MCF 10A (cell line): ENCODE measurements around the gene IL1RN. TPM values are rescaled to one million over a fixed set of nuclear protein-coding genes. Genes with fewer than 3 reads are reported as not detected.

Experiments used
- BruUV-seq: library from RNA; stranded (reverse); fragments of 400-500 nt; replicated peaks from 2 replicates; lab custom pipeline; 2021; lab: Mats Ljungman, UMichigan
- CTCF ChIA-PET: fragments of 300-600 bp; sonication (Branson Sonifier 250); formaldehyde crosslinking; extraction: SDS; loops from one replicate; lab custom pipeline; 2021; ENCODE audit warnings: antibody characterized with exemption, inconsistent platforms; lab: Yijun Ruan, JAX
- POLR2A ChIA-PET: fragments of 300-600, 350-650 bp; sonication (Branson Sonifier 250); formaldehyde crosslinking; extraction: SDS; loops from one replicate; lab custom pipeline; 2020; ENCODE audit warnings: antibody characterized with exemption, inconsistent platforms; lab: Yijun Ruan, JAX
- DNase-seq: peaks from one replicate; pipeline ENCODE4 v3.0.0-alpha.2; 2018; ENCODE audit not compliant: unreplicated experiment
- H3K27ac Mint-ChIP-seq: one replicate; pipeline ENCODE4 v1.8.0; 2022; ENCODE audit warnings: mild to moderate bottlenecking, low read depth, mixed read lengths; ENCODE audit not compliant: unreplicated experiment
- H3K27me3 Mint-ChIP-seq: one replicate; pipeline ENCODE4 v1.8.0; 2022; ENCODE audit warnings: mixed read lengths; ENCODE audit not compliant: insufficient read depth, unreplicated experiment
- H3K36me3 Mint-ChIP-seq: one replicate; pipeline ENCODE4 v1.8.0; 2022; ENCODE audit warnings: mild to moderate bottlenecking, moderate library complexity, mixed read lengths; ENCODE audit not compliant: insufficient read depth, unreplicated experiment
- H3K4me1 Mint-ChIP-seq: one replicate; pipeline ENCODE4 v1.8.0; 2022; ENCODE audit warnings: mixed read lengths; ENCODE audit not compliant: insufficient read depth, unreplicated experiment
- H3K4me3 Mint-ChIP-seq: one replicate; pipeline ENCODE4 v1.8.0; 2022; ENCODE audit warnings: mild to moderate bottlenecking, moderate library complexity, mixed read lengths; ENCODE audit not compliant: unreplicated experiment
- H3K9me3 Mint-ChIP-seq: one replicate; pipeline ENCODE4 v1.8.0; 2022; ENCODE audit warnings: mixed read lengths; ENCODE audit not compliant: unreplicated experiment
- CTCF ChIP-seq: fragments of 200-600 bp; IDR thresholded peaks from one replicate; pipeline ENCODE4 v1.8.0; 2022; ENCODE audit warnings: antibody characterized with exemption, mild to moderate bottlenecking; ENCODE audit not compliant: unreplicated experiment
- intact Hi-C: fragments of 100-400 bp; cut with micrococcal nuclease; formaldehyde crosslinking; loops from 2 replicates; pipeline ENCODE4 v1.14.1; 2022
- total RNA-seq: library from RNA; stranded (reverse); gene quantifications from 2 replicates; pipeline ENCODE4 v1.2.3, GENCODE V29; 2022

The IL1RN gene
- total RNA-seq, 1 experiment from 2014 or later = not detected

- ChIA-PET CTCF (interaction anchor here (0.5 to 7.9 kb wide), 10 partner anchors 17 to 484 kb away, joined by 3 to 69 read pairs (median 4); no protein-coding TSS in a partner anchor), POLR2A (interaction anchor here (1.0 to 1.3 kb wide), 8 partner anchors 9 to 123 kb away, joined by 3 to 9 read pairs (median 4); no protein-coding TSS in a partner anchor)
- no peak for TF ChIP-seq CTCF
- Mint-ChIP-seq H3K9me3 (no peaks in the 10 kb centered on the region), H3K4me1 (peaks cover 13% of the 10 kb centered on the region), H3K4me3 (no peak overlapping the region), H3K27ac (peak overlapping the region; percentile 81), H3K27me3 (no peaks in the 10 kb centered on the region), H3K36me3 (no peaks in the 10 kb centered on the region)
- no TSS peak for BruUV-seq
- intact Hi-C loops = no loop called here
- DNase-seq = peak; percentile 94
Measured at GRCh38 chr2:113117541-113118262, 9.7 kb upstream of the IL1RN start.

- CTCF ChIA-PET = interaction anchor here (0.5 to 7.9 kb wide), 6 partner anchors 19 to 272 kb away, joined by 3 to 69 read pairs (median 10); no protein-coding TSS in a partner anchor
Measured at GRCh38 chr2:113118263-113118657, 9.1 kb upstream of the IL1RN start.

GRCh38 chr2:113119111-113119510 lies 8.3 kb upstream of the IL1RN start:
- no peak for TF ChIP-seq CTCF
- H3K9me3 Mint-ChIP-seq = no peaks in the 10 kb centered on the region
- no TSS peak for BruUV-seq
- intact Hi-C loops = no loop called here
- no peaks in the 10 kb centered on the region for H3K27me3 Mint-ChIP-seq
- no peaks in the 10 kb centered on the region for H3K36me3 Mint-ChIP-seq
- no peak overlapping the region for H3K27ac Mint-ChIP-seq
- H3K4me1 Mint-ChIP-seq = peaks cover 14% of the 10 kb centered on the region
- CTCF ChIA-PET = interaction anchor here (0.9 to 7.9 kb wide), 3 partner anchors 11 to 40 kb away, joined by 3 to 69 read pairs (median 32); no protein-coding TSS in a partner anchor
- no peak for DNase-seq
- POLR2A ChIA-PET = no interaction called here
- H3K4me3 Mint-ChIP-seq = no peak overlapping the region

More at GRCh38 chr2:113118263-113118657, 9.1 kb upstream of the IL1RN start:
- Mint-ChIP-seq H3K27ac (no peak overlapping the region), H3K27me3 (no peaks in the 10 kb centered on the region), H3K36me3 (no peaks in the 10 kb centered on the region), H3K4me1 (peaks cover 13% of the 10 kb centered on the region), H3K4me3 (no peak overlapping the region), H3K9me3 (no peaks in the 10 kb centered on the region)
- DNase-seq = no peak
- intact Hi-C loops = no loop called here
- POLR2A ChIA-PET = interaction anchor here (1.0 to 1.3 kb wide), 7 partner anchors 8 to 123 kb away, joined by 3 to 9 read pairs (median 4); no protein-coding TSS in a partner anchor
- BruUV-seq = no TSS peak
- TF ChIP-seq CTCF = no peak

GRCh38 chr2:113120861-113121260 lies 6.5 kb upstream of the IL1RN start:
- peaks cover 28% of the 10 kb centered on the region for H3K4me1 Mint-ChIP-seq
- POLR2A ChIA-PET = no interaction called here
- H3K27ac Mint-ChIP-seq = no peak overlapping the region
- no peak for DNase-seq
- intact Hi-C loops = no loop called here
- CTCF ChIA-PET = interaction anchor here (2.9 to 6.6 kb wide), 2 partner anchors 17 to 41 kb away, joined by 14 to 32 read pairs; no protein-coding TSS in a partner anchor
- no peaks in the 10 kb centered on the region for H3K36me3 Mint-ChIP-seq
- no peak for TF ChIP-seq CTCF
- H3K9me3 Mint-ChIP-seq = no peaks in the 10 kb centered on the region
- no peak overlapping the region for H3K4me3 Mint-ChIP-seq
- no peaks in the 10 kb centered on the region for H3K27me3 Mint-ChIP-seq
- BruUV-seq = no TSS peak
